Activated CD4-positive, CD25-positive, alpha-beta regulatory T cell (primary cell): Measurements from ENCODE around the gene FANCD2OS.
"Not testable (repeated sequence)": the region's sequence is repeated elsewhere in the genome, so short reads cannot be mapped to it uniquely, and the experiment has no call there.

Experiments
- DNase-seq, 4 experiments: peaks; one replicate each; lab custom pipeline; 2025; lab: John Stamatoyannopoulos, UW

FANCD2OS gene

GRCh38 chr3:10108091-10108490, at the start of gene FANCD2OS:
FANCD2OS (minus strand) TSS chr3:10108255; CDS start chr3:10104774, 3,481 bp downstream.
- no peak for DNase-seq

GRCh38 chr3:10157031-10157430, 49.0 kb upstream of the FANCD2OS start:
- DNase-seq, result no peak

- DNase-seq, result no peak
Measured at GRCh38 chr3:10155658-10156057, 47.6 kb upstream of the FANCD2OS start.

GRCh38 chr3:10155123-10155472, 47.0 kb upstream of the FANCD2OS start:
- no peak for DNase-seq

GRCh38 chr3:10154335-10155122, 46.5 kb upstream of the FANCD2OS start:
- no peak for DNase-seq

GRCh38 chr3:10150987-10151386, 42.9 kb upstream of the FANCD2OS start:
- DNase-seq, result no peak

GRCh38 chr3:10149226-10149625, 41.2 kb upstream of the FANCD2OS start:
- DNase-seq, result no peak

GRCh38 chr3:10145685-10146084, 37.6 kb upstream of the FANCD2OS start:
- DNase-seq, result no peak

- no peak for DNase-seq
Measured at GRCh38 chr3:10142707-10143560, 34.9 kb upstream of the FANCD2OS start.

GRCh38 chr3:10140996-10141546, 33.0 kb upstream of the FANCD2OS start:
- DNase-seq, result no peak

- no peak for DNase-seq
Measured at GRCh38 chr3:10137178-10137577, 29.1 kb upstream of the FANCD2OS start.

- no peak for DNase-seq
Measured at GRCh38 chr3:10136426-10137005, 28.5 kb upstream of the FANCD2OS start.

- DNase-seq, result not testable (repeated sequence)
Measured at GRCh38 chr3:10135872-10136271, 27.8 kb upstream of the FANCD2OS start.

GRCh38 chr3:10122724-10123123, 14.7 kb upstream of the FANCD2OS start:
- no peak for DNase-seq

GRCh38 chr3:10121064-10121463, 13.0 kb upstream of the FANCD2OS start:
- no peak for DNase-seq

GRCh38 chr3:10119376-10119775, 11.3 kb upstream of the FANCD2OS start:
- DNase-seq, result no peak

GRCh38 chr3:10116928-10117327, 8.9 kb upstream of the FANCD2OS start:
- DNase-seq, result no peak

- no peak for DNase-seq
Measured at GRCh38 chr3:10116138-10116460, 8.0 kb upstream of the FANCD2OS start.

- peak; percentile 76 to 88 (median 85) for DNase-seq
Measured at GRCh38 chr3:10115326-10116137, 7.5 kb upstream of the FANCD2OS start, which contains the start of gene BRK1. BRK1 (plus strand) TSS chr3:10115675; CDS start chr3:10115702, 27 bp downstream.

GRCh38 chr3:10106919-10107318, 1.1 kb downstream of the FANCD2OS start:
- no peak for DNase-seq

GRCh38 chr3:10099041-10099440, 9.0 kb downstream of the FANCD2OS start:
- no peak for DNase-seq

GRCh38 chr3:10093678-10094077, 14.4 kb downstream of the FANCD2OS start:
- no peak for DNase-seq
